ENCODE measurements around the gene GPRIN1.

- TF ChIP-seq CTCF (IDR thresholded peaks at IDR 0.05), result no peak
- TF ChIP-seq POLR2AphosphoS5 (IDR thresholded peaks at IDR 0.05), result no peak
- TF ChIP-seq POLR2A (IDR thresholded peaks at IDR 0.05), result no peak
- TF ChIP-seq EP300 (IDR thresholded peaks at IDR 0.05; ENCODE audit: low read depth), result no peak
Measured at GRCh38 chr5:176588297-176588696, 21.7 kb downstream of the GPRIN1 start.

Data from transverse colon (tissue), 4 donors.